HCT116 (cell line): ENCODE data around the gene IFT88. TPM values are rescaled to one million over a fixed set of nuclear protein-coding genes. Genes with fewer than 3 reads are reported as not detected.

ENCODE experiments used
- CTCF ChIP-seq, 3 experiments: fragments of 200-600 bp in 1 of 3; sonication (generic) in 1 of 3; IDR thresholded peaks in 2 of 3; conservative IDR thresholded peaks in 1 of 3; 2 replicates each; pipeline ENCODE4 v1.5.1; 2012 to 2017; ENCODE audit warnings: low read depth in 2 of 3, low read length in 2 of 3, antibody characterized with exemption in 1 of 3, borderline replicate concordance in 1 of 3, control low read depth in 1 of 3, mild to moderate bottlenecking in 1 of 3, mixed read lengths in 1 of 3, mixed run types in 1 of 3, moderate library complexity in 1 of 3; ENCODE audit not compliant: insufficient read depth in 1 of 3
- ELF1 ChIP-seq: IDR thresholded peaks from 2 replicates; pipeline ENCODE4 v1.6.1; 2012; ENCODE audit warnings: low read depth, borderline replicate concordance
- JUND ChIP-seq: IDR thresholded peaks from 2 replicates; pipeline ENCODE4 v1.6.1; 2012
- POLR2AphosphoS5 ChIP-seq: IDR thresholded peaks from 2 replicates; pipeline ENCODE4 v1.6.1; 2011; ENCODE audit warnings: mild to moderate bottlenecking, low read depth, low read length, moderate library complexity
- RAD21 ChIP-seq: IDR thresholded peaks from 2 replicates; pipeline ENCODE4 v1.6.1; 2012; ENCODE audit warnings: low read depth, mild to moderate bottlenecking
- SIN3A ChIP-seq: IDR thresholded peaks from 2 replicates; pipeline ENCODE4 v1.6.1; 2012; ENCODE audit warnings: low read depth
- ZFX ChIP-seq: fragments of 450-650 bp; IDR thresholded peaks from 2 replicates; pipeline ENCODE4 v1.6.1; 2017
- ZNF274 ChIP-seq: fragments of 200-500 bp; sonication (Bioruptor generic); IDR thresholded peaks from 2 replicates; pipeline ENCODE4 v1.6.1; 2014; ENCODE audit warnings: mild to moderate bottlenecking, low read depth, low read length, inconsistent platforms
- total RNA-seq: library from RNA; stranded (reverse); gene quantifications from one replicate; pipeline ENCODE4 v1.2.1, GENCODE V29; 2021; ENCODE audit not compliant: unreplicated experiment
- TF ChIP-seq, protein P1 (sequence below): IDR thresholded peaks from 2 replicates; pipeline ENCODE4 v1.6.1; 2011; ENCODE audit warnings: mild to moderate bottlenecking, low read length, moderate library complexity; ENCODE audit not compliant: insufficient replicate concordance; ENCODE audit errors: extremely low read depth

Gene IFT88
- total RNA-seq, 1 experiment from 2014 or later = 13.1 TPM

DNA sequence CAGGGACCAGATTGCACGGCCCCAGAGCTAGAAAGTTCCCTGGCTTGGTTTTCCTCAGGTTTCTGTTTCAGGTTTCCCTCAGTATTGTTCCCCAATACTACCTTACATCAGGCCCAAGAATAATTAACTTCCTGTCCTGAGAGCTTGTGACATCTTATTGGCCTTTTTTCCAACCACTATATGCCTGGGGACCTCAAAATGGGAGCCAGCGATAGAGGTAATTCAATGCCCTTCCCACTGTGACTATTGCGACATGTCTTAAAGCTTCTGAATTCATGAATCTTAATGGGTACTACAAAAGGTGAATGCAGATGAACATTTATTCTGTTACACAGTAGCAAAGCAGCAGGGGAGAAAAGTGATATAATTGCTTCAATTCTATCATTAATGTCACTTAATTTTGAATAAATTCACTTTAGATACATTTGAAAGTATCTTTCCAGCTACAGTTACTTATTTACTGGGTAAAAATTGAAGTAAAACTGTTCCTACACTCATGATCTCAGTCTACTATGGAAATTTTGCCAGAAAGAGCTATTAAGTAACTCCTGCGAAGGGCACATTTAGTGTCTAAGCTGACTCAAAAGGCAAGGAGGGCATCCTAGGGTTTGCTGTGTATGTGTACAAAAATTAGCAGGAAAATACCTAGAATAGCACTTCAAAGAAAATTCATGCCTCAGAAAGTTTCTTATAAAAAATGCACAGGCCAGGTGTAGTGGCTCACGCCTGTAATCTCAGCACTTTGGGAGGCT, 45.4 kb upstream of the IFT88 start (continued):
- TF ChIP-seq CTCF (IDR thresholded peaks at IDR 0.05 in 2 of 3, conservative IDR thresholded peaks at IDR 0.05 in 1 of 3; ENCODE audit: borderline replicate concordance in 1 of 3, insufficient read depth in 1 of 3, low read depth in 2 of 3, low read length in 2 of 3) = no peak
- TF ChIP-seq JUND = no peak
- no peak for TF ChIP-seq RAD21
- no peak for TF ChIP-seq ELF1
- no peak for TF ChIP-seq SIN3A
- TF ChIP-seq, protein P1, sequence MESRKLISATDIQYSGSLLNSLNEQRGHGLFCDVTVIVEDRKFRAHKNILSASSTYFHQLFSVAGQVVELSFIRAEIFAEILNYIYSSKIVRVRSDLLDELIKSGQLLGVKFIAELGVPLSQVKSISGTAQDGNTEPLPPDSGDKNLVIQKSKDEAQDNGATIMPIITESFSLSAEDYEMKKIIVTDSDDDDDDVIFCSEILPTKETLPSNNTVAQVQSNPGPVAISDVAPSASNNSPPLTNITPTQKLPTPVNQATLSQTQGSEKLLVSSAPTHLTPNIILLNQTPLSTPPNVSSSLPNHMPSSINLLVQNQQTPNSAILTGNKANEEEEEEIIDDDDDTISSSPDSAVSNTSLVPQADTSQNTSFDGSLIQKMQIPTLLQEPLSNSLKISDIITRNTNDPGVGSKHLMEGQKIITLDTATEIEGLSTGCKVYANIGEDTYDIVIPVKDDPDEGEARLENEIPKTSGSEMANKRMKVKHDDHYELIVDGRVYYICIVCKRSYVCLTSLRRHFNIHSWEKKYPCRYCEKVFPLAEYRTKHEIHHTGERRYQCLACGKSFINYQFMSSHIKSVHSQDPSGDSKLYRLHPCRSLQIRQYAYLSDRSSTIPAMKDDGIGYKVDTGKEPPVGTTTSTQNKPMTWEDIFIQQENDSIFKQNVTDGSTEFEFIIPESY = no peak
- no peak for TF ChIP-seq ZNF274
- TF ChIP-seq POLR2AphosphoS5 = no peak
- TF ChIP-seq ZFX = no peak
- TF ChIP-seq, all 23 proteins: peak for 0
